MCF 10A (cell line): ENCODE measurements around the gene BRF1. TPM values are rescaled to one million over a fixed set of nuclear protein-coding genes. Genes with fewer than 3 reads are reported as not detected.

Source experiments
- Bru-seq: library from RNA; stranded (reverse); fragments of 400-500 nt; gene quantifications from one replicate; lab custom pipeline; 2021; lab: Mats Ljungman, UMichigan
- BruChase-seq, 2 experiments: library from RNA; stranded (reverse); fragments of 400-500 nt; gene quantifications; one replicate each; lab custom pipeline; 2021; lab: Mats Ljungman, UMichigan
- BruUV-seq: library from RNA; stranded (reverse); fragments of 400-500 nt; replicated peaks from 2 replicates; lab custom pipeline; 2021; lab: Mats Ljungman, UMichigan
- CTCF ChIA-PET: fragments of 300-600 bp; sonication (Branson Sonifier 250); formaldehyde crosslinking; extraction: SDS; loops from one replicate; lab custom pipeline; 2021; ENCODE audit warnings: antibody characterized with exemption, inconsistent platforms; lab: Yijun Ruan, JAX
- POLR2A ChIA-PET: fragments of 300-600, 350-650 bp; sonication (Branson Sonifier 250); formaldehyde crosslinking; extraction: SDS; loops from one replicate; lab custom pipeline; 2020; ENCODE audit warnings: antibody characterized with exemption, inconsistent platforms; lab: Yijun Ruan, JAX
- DNase-seq: peaks from one replicate; pipeline ENCODE4 v3.0.0-alpha.2; 2018; ENCODE audit not compliant: unreplicated experiment
- H3K27ac Mint-ChIP-seq: one replicate; pipeline ENCODE4 v1.8.0; 2022; ENCODE audit warnings: mild to moderate bottlenecking, low read depth, mixed read lengths; ENCODE audit not compliant: unreplicated experiment
- H3K27me3 Mint-ChIP-seq: one replicate; pipeline ENCODE4 v1.8.0; 2022; ENCODE audit warnings: mixed read lengths; ENCODE audit not compliant: insufficient read depth, unreplicated experiment
- H3K36me3 Mint-ChIP-seq: one replicate; pipeline ENCODE4 v1.8.0; 2022; ENCODE audit warnings: mild to moderate bottlenecking, moderate library complexity, mixed read lengths; ENCODE audit not compliant: insufficient read depth, unreplicated experiment
- H3K4me1 Mint-ChIP-seq: one replicate; pipeline ENCODE4 v1.8.0; 2022; ENCODE audit warnings: mixed read lengths; ENCODE audit not compliant: insufficient read depth, unreplicated experiment
- H3K4me3 Mint-ChIP-seq: one replicate; pipeline ENCODE4 v1.8.0; 2022; ENCODE audit warnings: mild to moderate bottlenecking, moderate library complexity, mixed read lengths; ENCODE audit not compliant: unreplicated experiment
- H3K9me3 Mint-ChIP-seq: one replicate; pipeline ENCODE4 v1.8.0; 2022; ENCODE audit warnings: mixed read lengths; ENCODE audit not compliant: unreplicated experiment
- CTCF ChIP-seq: fragments of 200-600 bp; IDR thresholded peaks from one replicate; pipeline ENCODE4 v1.8.0; 2022; ENCODE audit warnings: antibody characterized with exemption, mild to moderate bottlenecking; ENCODE audit not compliant: unreplicated experiment
- intact Hi-C: fragments of 100-400 bp; cut with micrococcal nuclease; formaldehyde crosslinking; loops from 2 replicates; pipeline ENCODE4 v1.14.1; 2022
- long read RNA-seq: library from polyadenylated mRNA; stranded (forward); transcript quantifications from one replicate; pipeline ENCODE4 v2.0.0, GENCODE V29; 2022
- total RNA-seq: library from RNA; stranded (reverse); gene quantifications from 2 replicates; pipeline ENCODE4 v1.2.3, GENCODE V29; 2022

The BRF1 gene
- total RNA-seq (30.7 and 34.3 TPM in 2 replicates), Bru-seq, nascent RNA (percentile 51 among the genes with signal in this experiment), BruChase-seq, experiment 1, labeled RNA remaining after a 6-hour chase (percentile 53 among the genes with signal in this experiment), BruChase-seq, experiment 2, labeled RNA remaining after a 2-hour chase (percentile 53 among the genes with signal in this experiment)
- long read RNA-seq, transcript BRF1-211 (18 exons, 3,358 nt) = major isoform, 12 of 44 reads
- long read RNA-seq, transcript BRF1-213 (4 exons, 1,452 nt) = minor isoform, 5 of 44 reads
- long read RNA-seq, partial matches to known transcripts = 6 of 44 reads
- long read RNA-seq, other reads (novel, unspliced or antisense) = 20 of 44 reads

- intact Hi-C loops = no loop called here
Measured at GRCh38 chr14:105300542-105301102, at the start of gene BRF1. BRF1 (minus strand) TSS chr14:105301001; CDS start chr14:105300629, 372 bp downstream.

GRCh38 chr14:105349992-105350391, 49.2 kb upstream of the BRF1 start:
- intact Hi-C loops = loop anchor here (5.0 kb wide), 2 partner anchors 33 to 68 kb away; no protein-coding TSS in a partner anchor
- ChIA-PET CTCF (interaction anchor here (1.3 kb wide), 1 partner anchor 147 kb away, joined by 3 read pairs; no protein-coding TSS in a partner anchor), POLR2A (no interaction called here)
- no peaks in the 10 kb centered on the region for H3K27me3 Mint-ChIP-seq
- no peaks in the 10 kb centered on the region for H3K4me1 Mint-ChIP-seq
- H3K4me3 Mint-ChIP-seq = no peak overlapping the region
- no peak for TF ChIP-seq CTCF
- no peak overlapping the region for H3K27ac Mint-ChIP-seq
- peaks cover 4% of the 10 kb centered on the region for H3K36me3 Mint-ChIP-seq
- no peaks in the 10 kb centered on the region for H3K9me3 Mint-ChIP-seq
- no TSS peak for BruUV-seq
- no peak for DNase-seq

More at GRCh38 chr14:105300542-105301102, at the start of gene BRF1:
- ChIA-PET CTCF (interaction anchor here (0.6 kb wide), 2 partner anchors 9 to 176 kb away, joined by 3 to 5 read pairs; no protein-coding TSS in a partner anchor), POLR2A (interaction anchor here (0.7 to 2.0 kb wide), 23 partner anchors 9 to 550 kb away, joined by 3 to 29 read pairs (median 4); partner anchors contain the start of genes BTBD6, CDCA4, PACS2 and TEX22)
- peaks cover 22% of the 10 kb centered on the region for H3K4me1 Mint-ChIP-seq
- H3K27ac Mint-ChIP-seq = peak within 1 kb of the TSS; percentile 12
- peak within 1 kb of the TSS; percentile 83 for H3K4me3 Mint-ChIP-seq
- TF ChIP-seq CTCF = no peak
- H3K36me3 Mint-ChIP-seq = no peaks in the 10 kb centered on the region
- H3K9me3 Mint-ChIP-seq = no peaks in the 10 kb centered on the region
- no peaks in the 10 kb centered on the region for H3K27me3 Mint-ChIP-seq
- DNase-seq = peak; percentile 92
- BruUV-seq = no TSS peak

GRCh38 chr14:105348945-105349699, 48.3 kb upstream of the BRF1 start:
- CTCF ChIA-PET = interaction anchor here (0.6 to 1.0 kb wide), 2 partner anchors 22 to 259 kb away, joined by 3 read pairs; no protein-coding TSS in a partner anchor
- BruUV-seq = no TSS peak

More at GRCh38 chr14:105348945-105349699, 48.3 kb upstream of the BRF1 start:
- POLR2A ChIA-PET = interaction anchor here (0.5 kb wide), 1 partner anchor 52 kb away, joined by 3 read pairs; no protein-coding TSS in a partner anchor
- no peak for TF ChIP-seq CTCF
- Mint-ChIP-seq H3K27me3 (no peaks in the 10 kb centered on the region), H3K9me3 (no peaks in the 10 kb centered on the region), H3K4me1 (no peaks in the 10 kb centered on the region), H3K27ac (no peak overlapping the region), H3K36me3 (peaks cover 4% of the 10 kb centered on the region), H3K4me3 (no peak overlapping the region)
- intact Hi-C loops = no loop called here
- no peak for DNase-seq
